Activated T-cell treated with anti-CD3 and anti-CD28 coated beads for 24 hours (primary cell): ENCODE results near the gene SFXN2.
"Not testable (repeated sequence)": the region's sequence is repeated elsewhere in the genome, so short reads cannot be mapped to it uniquely, and the experiment has no call there.

Source experiments
- DNase-seq: peaks from one replicate; pipeline ENCODE4 v3.0.0-alpha.2; 2020; ENCODE audit warnings: low read depth

The SFXN2 gene

GRCh38 chr10:102720337-102720736 lies 5.9 kb downstream of the SFXN2 start:
- DNase-seq = no peak

- DNase-seq = no peak
These were observed 6.4 kb downstream of the SFXN2 start for GRCh38 chr10:102720775-102721301.

- no peak for DNase-seq
These were observed 7.5 kb downstream of the SFXN2 start for GRCh38 chr10:102721954-102722353.

GRCh38 chr10:102723989-102724388 lies 9.6 kb downstream of the SFXN2 start:
- no peak for DNase-seq

- no peak for DNase-seq
These were observed 11.8 kb downstream of the SFXN2 start for GRCh38 chr10:102726274-102726673.

GRCh38 chr10:102727037-102727818 lies 12.8 kb downstream of the SFXN2 start:
- DNase-seq = no peak

GRCh38 chr10:102729029-102730026 lies 14.9 kb downstream of the SFXN2 start:
- DNase-seq = peak; percentile 25

GRCh38 chr10:102731222-102731800 lies 16.9 kb downstream of the SFXN2 start:
- DNase-seq = no peak

GRCh38 chr10:102732661-102733060 lies 18.2 kb downstream of the SFXN2 start:
- no peak for DNase-seq

- no peak for DNase-seq
These were observed 20.7 kb downstream of the SFXN2 start for GRCh38 chr10:102735065-102735562.

- DNase-seq = no peak
These were observed 24.3 kb downstream of the SFXN2 start for GRCh38 chr10:102738692-102739121.

- DNase-seq = no peak
These were observed 25.8 kb downstream of the SFXN2 start for GRCh38 chr10:102740229-102740628.

GRCh38 chr10:102741726-102742237 lies 27.3 kb downstream of the SFXN2 start:
- no peak for DNase-seq

GRCh38 chr10:102742313-102742712 lies 27.9 kb downstream of the SFXN2 start:
- DNase-seq = not testable (repeated sequence)

- DNase-seq = no peak
These were observed 28.7 kb downstream of the SFXN2 start for GRCh38 chr10:102743078-102743587.

- peak; percentile 92 for DNase-seq
These were observed 29.3 kb downstream of the SFXN2 start, which contains the start of gene WBP1L for GRCh38 chr10:102743588-102744373. TSS of gene WBP1L (plus strand) at chr10:102743948. CDS start at chr10:102744054, 106 bp downstream.

GRCh38 chr10:102744374-102745051 lies 30.1 kb downstream of the SFXN2 start:
- no peak for DNase-seq

GRCh38 chr10:102745157-102745556 lies 30.7 kb downstream of the SFXN2 start:
- DNase-seq = no peak

- DNase-seq = no peak
These were observed 38.0 kb downstream of the SFXN2 start for GRCh38 chr10:102752266-102752930.
